Measurements from ENCODE around the gene PRR4.

PRR4 gene

DNA sequence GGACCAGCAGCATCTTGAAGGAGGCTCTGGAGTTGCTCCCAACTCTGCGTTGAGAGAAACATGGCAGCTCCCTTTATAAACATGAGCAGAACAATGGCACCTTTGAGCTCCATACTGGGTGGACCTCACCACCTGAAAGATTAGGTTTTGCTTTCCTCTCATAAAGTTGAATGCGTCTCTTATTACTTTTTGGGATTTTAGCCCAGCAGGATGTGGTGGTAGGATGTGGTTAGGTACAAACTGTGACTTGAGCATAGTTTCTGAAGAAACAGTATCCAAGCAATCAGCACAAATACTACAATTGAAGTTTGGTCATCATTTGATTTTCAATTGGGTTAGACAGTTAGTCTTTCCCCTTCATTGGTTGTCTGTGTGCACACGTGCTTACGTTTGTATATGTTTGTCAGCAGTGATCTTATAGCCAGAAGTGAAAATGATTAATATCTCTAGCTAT, at the start of gene PRR4:
TSS of gene PRR4 (minus strand) at position 51 of the 454 bp plus-strand sequence. CDS start at position 13, 38 bp downstream.
- DNase-seq (ENCODE audit: low read depth), result no peak

- no peak for DNase-seq (ENCODE audit: low read depth)
Measured at GRCh38 chr12:10896854-10897253, 47.6 kb upstream of the PRR4 start.

DNA sequence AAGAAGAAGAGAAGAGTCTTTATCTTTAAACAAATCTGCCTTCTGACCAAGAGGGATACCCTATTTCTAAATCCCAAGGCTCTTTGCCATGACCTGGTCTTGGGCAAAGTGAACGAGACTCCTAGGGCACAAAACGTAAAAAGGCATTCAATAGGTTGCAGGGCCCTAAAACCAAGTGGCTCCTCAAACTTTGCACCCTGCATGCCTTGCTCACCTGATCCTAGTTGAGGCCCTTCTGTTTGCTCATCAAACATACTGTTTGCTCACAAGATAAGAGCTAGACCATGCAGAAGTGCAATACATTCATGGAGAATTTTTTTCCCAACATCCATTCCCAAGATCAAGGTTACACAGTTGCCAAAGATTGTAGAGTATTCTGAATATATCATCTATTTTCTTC, 42.7 kb upstream of the PRR4 start:
- DNase-seq (ENCODE audit: low read depth), result no peak

- no peak for DNase-seq (ENCODE audit: low read depth)
Measured at GRCh38 chr12:10889226-10889625, 40.0 kb upstream of the PRR4 start.

DNA sequence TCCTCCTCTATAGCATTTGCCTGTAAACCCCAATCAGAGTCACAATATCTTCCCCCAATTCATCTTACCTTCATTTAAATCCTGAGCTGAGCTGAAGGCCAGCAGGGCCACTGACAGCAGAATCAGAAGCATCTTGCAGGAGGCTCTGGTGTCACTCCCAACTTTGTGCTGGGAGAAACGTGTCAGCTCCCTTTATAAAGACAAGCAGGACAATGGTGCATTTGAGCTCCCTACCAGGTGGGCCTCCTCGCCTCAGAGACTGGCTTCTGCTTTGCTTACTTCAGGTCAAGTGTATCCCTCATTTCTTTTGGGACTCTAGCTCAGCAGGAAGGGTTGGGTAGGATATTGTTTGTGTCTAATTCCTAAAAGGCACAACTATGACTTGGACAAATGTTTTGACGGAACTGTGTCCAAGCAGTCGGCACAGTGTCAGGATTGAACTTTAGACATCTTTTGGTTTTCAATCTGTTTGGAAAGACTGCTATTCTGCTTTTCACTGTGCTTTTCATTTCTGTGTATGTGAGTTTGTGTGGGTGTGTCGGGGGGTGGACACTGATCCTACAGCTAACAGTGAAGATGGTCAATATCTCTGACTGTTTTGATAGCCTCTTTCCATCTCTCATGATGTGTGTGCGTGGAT, 34.9 kb upstream of the PRR4 start, which contains the start of gene PRH1:
TSS of gene PRH1 (minus strand) at position 170 of the 640 bp plus-strand sequence. CDS start at position 132, 38 bp downstream.
- no peak for DNase-seq (ENCODE audit: low read depth)

DNA sequence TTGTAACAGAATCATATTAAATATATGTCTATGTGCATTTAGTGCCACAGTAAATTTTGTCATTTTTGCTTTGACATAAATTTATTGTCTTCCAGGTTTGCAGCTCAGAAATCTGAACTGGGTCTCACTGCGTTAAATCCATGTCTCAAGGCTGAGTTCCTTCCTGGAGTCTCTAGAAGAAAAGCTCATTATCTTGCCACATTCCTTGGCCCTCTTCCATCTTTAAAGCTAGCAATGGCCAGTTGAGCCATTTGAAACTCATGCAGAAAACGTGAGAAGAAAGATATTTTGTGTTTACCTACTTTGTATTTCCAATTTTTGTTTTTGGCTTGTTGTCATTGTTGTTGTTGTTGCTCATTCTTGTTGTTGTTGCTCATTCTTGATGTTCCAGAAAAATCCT, 24.1 kb upstream of the PRR4 start:
- DNase-seq (ENCODE audit: low read depth), result no peak

GRCh38 chr12:10867381-10867780, 18.1 kb upstream of the PRR4 start:
- no peak for DNase-seq (ENCODE audit: low read depth)

DNA sequence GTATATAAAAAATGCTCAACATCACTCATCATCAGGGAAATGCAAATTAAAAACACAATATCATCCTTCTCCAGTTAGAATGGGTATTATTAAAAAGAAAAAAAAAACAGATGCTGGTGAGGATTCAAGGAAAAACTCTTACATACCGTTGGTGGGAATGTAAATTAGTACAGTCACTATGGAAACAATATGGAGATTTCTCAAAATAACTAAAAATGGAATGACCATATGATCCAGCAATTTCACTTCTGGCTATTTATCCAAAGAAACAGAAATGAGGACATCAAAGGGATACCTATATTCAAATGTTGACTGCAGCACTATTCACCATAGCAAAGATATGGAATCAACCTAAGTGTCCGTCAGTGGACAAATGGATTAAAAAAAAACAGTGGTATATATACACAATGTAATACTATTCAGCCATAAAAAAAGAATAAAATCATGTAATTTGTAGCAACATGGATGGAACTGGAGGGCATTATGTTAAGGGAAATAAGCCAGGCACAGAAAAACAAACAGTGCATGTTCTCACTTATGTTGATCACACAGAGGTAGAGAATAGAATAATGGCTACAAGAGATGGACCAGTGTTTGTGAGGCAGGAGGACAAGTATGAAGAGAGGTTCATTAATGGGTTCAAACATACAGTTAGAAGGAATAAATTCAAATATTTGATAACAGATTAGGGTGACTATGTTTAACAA, 14.4 kb upstream of the PRR4 start:
- no peak for DNase-seq (ENCODE audit: low read depth)

DNA sequence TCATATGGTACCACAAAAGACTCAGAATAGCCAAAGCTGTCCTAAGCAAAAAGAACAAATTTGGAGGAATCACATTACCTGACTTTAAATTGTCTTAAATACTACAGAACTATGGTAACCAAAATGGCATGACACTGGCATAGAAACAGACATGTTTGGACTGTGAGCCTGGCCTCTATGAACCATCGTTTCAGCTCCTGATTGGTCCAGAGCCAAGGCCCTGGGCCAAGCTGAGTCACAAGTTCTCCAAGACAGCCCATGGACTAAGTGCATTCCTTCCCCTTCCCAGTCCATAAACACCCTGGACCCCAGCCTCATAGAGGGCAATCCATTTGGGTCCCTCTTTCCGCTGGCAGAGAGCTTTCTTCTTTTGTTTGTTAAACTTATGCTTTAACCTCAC, 12.1 kb upstream of the PRR4 start:
- DNase-seq (ENCODE audit: low read depth), result no peak

- no peak for DNase-seq (ENCODE audit: low read depth)
Measured at GRCh38 chr12:10855807-10856206, 6.5 kb upstream of the PRR4 start.

DNA sequence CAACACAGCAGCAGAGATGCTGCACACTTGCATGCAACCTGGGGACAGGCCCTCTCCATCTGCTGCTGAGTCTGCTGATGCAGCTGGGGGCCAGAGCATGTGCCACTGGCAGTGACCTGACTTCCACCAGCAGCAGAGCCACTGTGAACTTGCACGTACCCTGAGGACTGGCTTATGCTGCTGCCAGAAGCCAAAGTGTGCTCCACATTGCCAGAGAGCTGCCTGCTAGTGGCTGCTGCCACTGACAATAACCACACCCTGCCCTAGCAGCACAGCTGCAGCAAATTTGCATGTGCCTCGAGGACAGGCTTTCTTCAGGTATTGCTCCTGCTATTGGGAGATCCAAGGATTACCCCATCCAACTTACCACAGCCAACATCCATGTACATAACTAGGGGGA, 4.5 kb upstream of the PRR4 start:
- no peak for DNase-seq (ENCODE audit: low read depth)

- DNase-seq (ENCODE audit: low read depth), result no peak
Measured at GRCh38 chr12:10851243-10851858, 2.1 kb upstream of the PRR4 start.

GRCh38 chr12:10847744-10848143, 1.5 kb downstream of the PRR4 start:
- DNase-seq (ENCODE audit: low read depth), result no peak

- DNase-seq (ENCODE audit: low read depth), result no peak
Measured at GRCh38 chr12:10842862-10843261, 6.4 kb downstream of the PRR4 start.

GRCh38 chr12:10838461-10838860, 10.8 kb downstream of the PRR4 start:
- no peak for DNase-seq (ENCODE audit: low read depth)

GRCh38 chr12:10829994-10830393, 19.3 kb downstream of the PRR4 start:
- DNase-seq (ENCODE audit: low read depth), result no peak

- DNase-seq (ENCODE audit: low read depth), result no peak
Measured at GRCh38 chr12:10826258-10826657, 23.0 kb downstream of the PRR4 start, which contains the start of gene TAS2R10. TAS2R10 (minus strand) TSS chr12:10826358; CDS start chr12:10826269, 89 bp downstream.

- no peak for DNase-seq (ENCODE audit: low read depth)
Measured at GRCh38 chr12:10824957-10825356, 24.3 kb downstream of the PRR4 start.

GRCh38 chr12:10811883-10812536, 37.3 kb downstream of the PRR4 start:
- no peak for DNase-seq (ENCODE audit: low read depth)

DNA sequence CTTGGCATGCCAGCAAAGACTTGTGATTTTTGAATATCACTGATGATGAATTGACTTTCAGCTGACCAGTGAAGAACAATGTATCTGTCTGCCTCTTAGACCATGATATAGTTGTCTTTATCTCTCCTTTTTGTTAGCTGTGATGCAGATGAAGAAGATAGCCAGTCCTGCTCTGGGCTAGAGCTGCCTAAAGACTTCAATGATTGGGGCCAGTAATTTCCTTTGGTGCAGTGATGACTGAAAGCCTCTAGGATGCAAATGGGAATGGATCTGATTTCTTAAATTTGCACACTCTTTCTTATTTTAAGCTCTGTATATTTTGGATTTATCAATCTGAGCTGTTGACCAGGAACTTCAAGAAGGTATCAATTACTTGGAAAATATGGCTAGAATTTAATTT, 39.2 kb downstream of the PRR4 start, which contains the start of gene TAS2R9:
TSS of gene TAS2R9 (minus strand) at position 101 of the 400 bp plus-strand sequence. CDS start at position 8, 93 bp downstream.
- DNase-seq (ENCODE audit: low read depth), result no peak

DNA sequence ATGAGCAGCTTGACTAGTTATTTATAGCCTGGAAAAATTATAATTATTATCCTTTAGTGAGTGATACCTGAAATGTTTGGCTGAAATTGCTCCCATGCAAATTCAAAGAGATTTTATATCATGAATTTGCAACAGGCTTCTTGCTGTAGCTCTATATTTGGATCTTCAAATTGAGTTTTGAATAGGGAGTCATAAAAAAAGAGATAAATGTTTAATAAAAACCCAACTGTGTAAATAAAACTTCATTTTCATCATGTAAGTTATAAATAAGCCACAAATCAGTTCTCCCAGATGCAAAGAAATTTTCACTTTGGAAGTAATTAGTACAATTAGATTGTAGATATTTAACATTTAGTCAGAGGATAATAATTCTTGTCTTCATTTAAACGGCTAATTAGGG, 42.1 kb downstream of the PRR4 start, which contains the start of gene TAS2R8:
TSS of gene TAS2R8 (minus strand) at position 101 of the 400 bp plus-strand sequence. CDS start 306 bp downstream, outside the sequence.
- no peak for DNase-seq (ENCODE audit: low read depth)

DNA sequence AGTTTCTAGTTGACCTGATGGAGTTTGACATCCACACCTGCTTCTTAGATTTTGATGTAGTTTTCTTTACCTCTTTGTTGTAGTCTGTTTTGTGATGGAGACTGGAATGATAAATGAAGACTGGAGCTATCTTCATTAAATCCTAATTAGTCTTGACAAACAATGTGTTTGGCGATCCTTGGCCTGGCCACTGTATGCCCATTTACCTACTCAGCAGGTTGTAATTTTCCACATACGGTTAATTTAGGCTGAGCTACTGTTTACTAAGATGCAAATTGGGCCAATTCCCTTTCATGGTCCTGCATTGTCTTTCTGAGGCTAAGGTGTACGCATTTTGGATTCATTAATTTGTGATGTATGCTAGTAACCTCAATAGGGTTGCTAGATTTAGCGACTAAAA, 46.7 kb downstream of the PRR4 start, which contains the start of gene TAS2R7:
TSS of gene TAS2R7 (minus strand) at position 41 of the 400 bp plus-strand sequence. CDS start 57 bp downstream, outside the sequence.
- DNase-seq (ENCODE audit: low read depth), result no peak
